Mucosa of descending colon (tissue), 3 donors: ENCODE measurements around the gene NTM. TPM values are rescaled to one million over a fixed set of nuclear protein-coding genes. Genes with fewer than 3 reads are reported as not detected.

Experiments used
- ATAC-seq: fragments of 200-7000 bp; cut with Tn5 transposase; one replicate; pipeline ENCODE4 v1.9.1; 2020; ENCODE audit warnings: mild to moderate bottlenecking, moderate library complexity
- DNase-seq, 3 donors: peaks; one replicate each; pipeline ENCODE4 v3.0.0-alpha.2; 2020
- H3K36me3 ChIP-seq: fragments of 200-600 bp; one replicate; pipeline ENCODE4 v1.8.0; 2021; ENCODE audit warnings: low read depth, mild to moderate bottlenecking
- H3K4me1 ChIP-seq: fragments of 200-600 bp; one replicate; pipeline ENCODE4 v1.8.0; 2021; ENCODE audit warnings: low read depth, mild to moderate bottlenecking
- H3K4me3 ChIP-seq: fragments of 200-600 bp; one replicate; pipeline ENCODE4 v1.8.0; 2021; ENCODE audit warnings: mild to moderate bottlenecking
- H3K9me3 ChIP-seq: fragments of 200-600 bp; one replicate; pipeline ENCODE4 v1.8.0; 2021; ENCODE audit warnings: mild to moderate bottlenecking
- intact Hi-C, 2 donors: fragments of 100-400 bp; cut with DNase I in 1 of 2; cut with micrococcal nuclease in 1 of 2; formaldehyde crosslinking; loops; one replicate each; pipeline versions ENCODE4 v1.11.0 to v1.11.1; 2022; cut with DNase I, micrococcal nuclease
- total RNA-seq, 3 donors: library from RNA; stranded (reverse); fragmentation: NEBNext Ultra II Directional in 2 of 3; extraction: Animal tissue kit (Norgen Biotek cat#: 25700) in 2 of 3; gene quantifications; one replicate each; pipeline versions ENCODE4 v1.2.1 to v1.2.4, GENCODE V29; 2021 to 2023
- TF ChIP-seq, protein P1 (sequence below): fragments of 200-600 bp; IDR thresholded peaks from one replicate; pipeline ENCODE4 v1.8.0; 2022; ENCODE audit warnings: antibody characterized with exemption, mild to moderate bottlenecking
- donor health status: DM: no; HTN: no; CAD: no; lungs with moderate emphysema.
- donor health status: DM: no; HTN: no; CAD: no.
- donor health status: DM: no; HTN: yes; CAD: no.

The NTM gene
- total RNA-seq, 3 donors from 2014 or later = 0.64 to 7.7 (median 1.2) TPM

DNA sequence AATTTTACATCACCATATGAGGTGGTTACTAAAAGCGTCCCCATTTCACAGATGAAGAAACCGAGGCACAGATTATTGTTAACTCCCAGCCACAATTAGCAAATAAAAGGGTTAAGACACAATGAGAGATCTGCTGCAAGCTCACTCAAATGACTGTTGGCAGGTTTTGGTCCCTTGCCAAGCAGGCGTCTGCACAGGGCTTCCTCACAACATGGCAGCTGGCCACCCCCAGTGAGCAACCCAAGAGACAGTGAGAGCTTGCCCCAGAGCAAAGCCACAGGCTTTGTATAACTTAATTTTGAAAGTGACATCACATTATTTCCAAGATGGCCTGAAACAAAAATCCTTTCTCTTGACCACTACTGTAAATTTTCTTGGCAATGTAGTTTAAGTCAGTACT is 217.6 kb downstream of the NTM start:
- ATAC-seq = no peak
- no peaks in the 10 kb centered on the region for H3K9me3 ChIP-seq
- no peaks in the 10 kb centered on the region for H3K4me1 ChIP-seq
- DNase-seq = no peak
- H3K4me3 ChIP-seq = no peak overlapping the region
- intact Hi-C loops = no loop called here
- TF ChIP-seq, protein P1, sequence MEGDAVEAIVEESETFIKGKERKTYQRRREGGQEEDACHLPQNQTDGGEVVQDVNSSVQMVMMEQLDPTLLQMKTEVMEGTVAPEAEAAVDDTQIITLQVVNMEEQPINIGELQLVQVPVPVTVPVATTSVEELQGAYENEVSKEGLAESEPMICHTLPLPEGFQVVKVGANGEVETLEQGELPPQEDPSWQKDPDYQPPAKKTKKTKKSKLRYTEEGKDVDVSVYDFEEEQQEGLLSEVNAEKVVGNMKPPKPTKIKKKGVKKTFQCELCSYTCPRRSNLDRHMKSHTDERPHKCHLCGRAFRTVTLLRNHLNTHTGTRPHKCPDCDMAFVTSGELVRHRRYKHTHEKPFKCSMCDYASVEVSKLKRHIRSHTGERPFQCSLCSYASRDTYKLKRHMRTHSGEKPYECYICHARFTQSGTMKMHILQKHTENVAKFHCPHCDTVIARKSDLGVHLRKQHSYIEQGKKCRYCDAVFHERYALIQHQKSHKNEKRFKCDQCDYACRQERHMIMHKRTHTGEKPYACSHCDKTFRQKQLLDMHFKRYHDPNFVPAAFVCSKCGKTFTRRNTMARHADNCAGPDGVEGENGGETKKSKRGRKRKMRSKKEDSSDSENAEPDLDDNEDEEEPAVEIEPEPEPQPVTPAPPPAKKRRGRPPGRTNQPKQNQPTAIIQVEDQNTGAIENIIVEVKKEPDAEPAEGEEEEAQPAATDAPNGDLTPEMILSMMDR = no peak
- H3K36me3 ChIP-seq = no peaks in the 10 kb centered on the region

GRCh38 chr11:131591051-131591461 is 220.6 kb downstream of the NTM start:
- H3K4me1 ChIP-seq = no peaks in the 10 kb centered on the region
- TF ChIP-seq, protein P1 = no peak
- no peak for DNase-seq
- intact Hi-C loops = no loop called here
- H3K9me3 ChIP-seq = no peaks in the 10 kb centered on the region
- no peak overlapping the region for H3K4me3 ChIP-seq
- no peaks in the 10 kb centered on the region for H3K36me3 ChIP-seq
- no peak for ATAC-seq

DNA sequence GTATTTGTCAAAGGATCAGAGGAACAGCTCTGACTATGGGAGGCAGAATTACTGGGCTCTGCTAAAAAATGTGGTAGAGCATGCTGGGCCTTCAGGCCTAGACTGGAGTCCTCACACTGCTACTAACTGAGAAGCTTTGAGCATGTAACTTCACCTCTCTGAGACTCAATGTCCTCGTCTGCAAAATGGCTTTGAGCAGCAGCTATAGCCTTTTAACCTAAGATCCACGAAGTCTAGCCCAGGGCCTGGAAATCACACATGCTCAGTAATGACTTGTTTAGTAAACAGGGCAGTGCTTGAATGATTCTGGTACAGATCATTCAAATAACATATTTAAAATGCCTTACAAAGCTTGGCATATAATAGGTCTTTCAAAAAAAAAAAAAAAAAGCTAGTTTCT is 221.7 kb downstream of the NTM start:
- no peaks in the 10 kb centered on the region for H3K4me1 ChIP-seq
- H3K4me3 ChIP-seq = no peak overlapping the region
- DNase-seq = no peak
- H3K36me3 ChIP-seq = no peaks in the 10 kb centered on the region
- TF ChIP-seq, protein P1 = no peak
- intact Hi-C loops = no loop called here
- no peak for ATAC-seq
- H3K9me3 ChIP-seq = no peaks in the 10 kb centered on the region

GRCh38 chr11:131592734-131593133 is 222.3 kb downstream of the NTM start:
- TF ChIP-seq, protein P1 = no peak
- ATAC-seq (no peak), DNase-seq (no peak)
- Histone ChIP-seq H3K4me3 (no peak overlapping the region), H3K9me3 (no peaks in the 10 kb centered on the region), H3K36me3 (no peaks in the 10 kb centered on the region), H3K4me1 (no peaks in the 10 kb centered on the region)
- intact Hi-C loops = no loop called here

DNA sequence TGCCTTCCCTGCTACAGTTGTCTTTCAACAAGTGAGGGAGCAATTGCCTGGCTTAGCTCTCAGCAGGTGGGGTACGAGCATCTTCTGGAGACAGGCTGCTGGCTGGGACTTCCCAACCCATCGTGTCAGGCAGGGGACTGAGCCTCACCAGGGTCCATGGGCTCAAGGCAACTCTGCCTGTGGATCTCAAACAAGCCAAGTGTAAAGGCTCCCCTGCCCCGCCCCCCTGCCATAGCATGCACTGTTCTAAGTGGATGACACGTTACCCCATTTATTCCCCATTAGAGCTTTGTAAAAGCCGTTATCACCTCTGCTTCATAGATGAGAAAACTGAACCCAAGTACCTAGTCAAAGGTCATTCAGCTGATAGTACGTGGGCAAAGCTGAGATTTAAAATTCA is 222.9 kb downstream of the NTM start:
- no peak for ATAC-seq
- H3K9me3 ChIP-seq = no peaks in the 10 kb centered on the region
- no peaks in the 10 kb centered on the region for H3K4me1 ChIP-seq
- no peaks in the 10 kb centered on the region for H3K36me3 ChIP-seq
- intact Hi-C loops = no loop called here
- DNase-seq = no peak
- no peak overlapping the region for H3K4me3 ChIP-seq
- TF ChIP-seq, protein P1 = no peak

GRCh38 chr11:131595797-131596196 is 225.4 kb downstream of the NTM start:
- ATAC-seq (no peak), DNase-seq (no peak)
- Histone ChIP-seq H3K36me3 (no peaks in the 10 kb centered on the region), H3K4me3 (no peak overlapping the region), H3K4me1 (no peaks in the 10 kb centered on the region), H3K9me3 (no peaks in the 10 kb centered on the region)
- TF ChIP-seq, protein P1 = no peak
- intact Hi-C loops = no loop called here
